ENCODE measurements around the gene COL6A3. TPM values are rescaled to one million over a fixed set of nuclear protein-coding genes. Genes with fewer than 3 reads are reported as not detected.

COL6A3 gene
- total RNA-seq, 2 experiments from 2014 or later = 0.53 to 1.5 TPM

DNA sequence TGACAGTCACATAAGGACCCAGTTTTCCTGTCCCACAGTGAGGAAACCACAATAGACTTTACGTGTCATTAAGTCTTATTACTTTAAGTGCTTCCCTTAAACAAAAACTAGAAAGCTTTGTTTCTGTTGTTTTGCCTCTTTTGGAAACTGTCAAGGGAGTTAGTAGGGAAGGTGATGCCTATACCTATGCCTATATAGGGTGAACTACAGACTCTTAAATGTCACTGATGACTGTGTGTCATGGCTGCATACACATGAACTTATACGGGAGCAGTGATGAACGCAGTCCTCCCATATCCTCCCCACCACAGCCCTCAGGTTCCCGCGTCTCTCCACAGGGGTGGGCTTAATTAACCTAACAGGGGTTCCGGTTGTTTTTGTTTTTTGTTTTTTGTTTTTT lies 97.6 kb downstream of the COL6A3 start:
- Mint-ChIP-seq H3K36me3 (no peaks in the 10 kb centered on the region), H3K27me3 (peaks cover 10% of the 10 kb centered on the region), H3K4me3 (no peak overlapping the region), H3K9me3 (ENCODE audit: low read depth) (no peaks in the 10 kb centered on the region), H3K4me1 (no peaks in the 10 kb centered on the region), H3K27ac (no peak overlapping the region)
- ATAC-seq (no peak), DNase-seq (no peak)
- CTCF ChIA-PET = no interaction called here

DNA sequence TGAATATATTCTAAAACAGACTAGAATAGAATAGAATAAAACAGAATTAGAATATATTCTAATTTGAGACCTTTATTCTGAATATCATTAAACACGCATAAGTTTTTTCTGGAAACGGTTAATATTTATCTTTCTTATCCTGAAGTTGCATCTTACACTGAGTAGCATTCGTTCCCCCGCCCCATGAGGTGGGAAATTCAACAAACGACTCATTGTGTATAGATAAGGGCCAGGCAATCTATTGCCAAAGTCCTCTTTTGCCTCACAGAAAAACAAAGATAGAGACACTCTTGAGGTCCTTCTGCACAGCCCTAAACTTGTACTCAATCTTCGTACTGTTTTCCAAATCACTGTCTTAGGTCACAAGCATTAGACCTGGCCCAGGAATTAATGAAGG lies 98.1 kb downstream of the COL6A3 start:
- Mint-ChIP-seq H3K27ac (no peak overlapping the region), H3K36me3 (no peaks in the 10 kb centered on the region), H3K27me3 (peaks cover 10% of the 10 kb centered on the region), H3K4me1 (no peaks in the 10 kb centered on the region), H3K4me3 (no peak overlapping the region), H3K9me3 (ENCODE audit: low read depth) (no peaks in the 10 kb centered on the region)
- CTCF ChIA-PET = no interaction called here
- DNase-seq (no peak), ATAC-seq (no peak)

DNA sequence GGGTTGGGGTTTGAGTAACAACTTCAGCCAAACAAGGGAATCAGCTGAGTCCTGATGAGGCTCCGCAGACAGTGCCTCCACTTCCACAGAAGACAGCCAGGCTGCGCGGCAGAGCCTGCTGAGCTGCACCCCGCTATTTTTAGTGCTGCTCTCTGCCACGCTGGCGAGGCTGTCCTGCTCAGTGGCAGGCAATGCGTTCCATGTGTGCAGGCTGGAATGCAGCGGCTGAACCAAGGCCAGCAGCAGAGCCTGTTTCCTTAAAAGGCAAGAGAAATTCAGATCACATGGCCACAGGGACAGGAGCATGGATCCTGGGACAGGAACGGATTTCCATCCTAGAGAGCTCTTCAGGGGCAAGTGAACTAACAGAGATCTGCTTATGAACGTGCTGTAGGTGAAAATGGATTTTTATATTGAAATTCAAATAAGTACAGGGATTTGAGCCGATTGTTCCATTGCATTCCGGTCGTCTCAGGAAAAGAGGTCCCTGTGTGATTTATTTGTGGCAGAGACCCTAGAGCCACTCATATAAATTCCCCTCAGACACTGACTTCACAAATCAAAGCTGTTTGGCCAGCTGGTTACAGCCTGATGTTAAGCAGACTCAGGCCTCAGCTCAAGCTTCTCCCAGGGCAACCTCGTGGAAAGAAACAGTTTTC lies 98.7 kb downstream of the COL6A3 start:
- CTCF ChIA-PET = no interaction called here
- no peak overlapping the region for H3K27ac Mint-ChIP-seq
- no peak overlapping the region for H3K4me3 Mint-ChIP-seq
- ATAC-seq = no peak
- H3K9me3 Mint-ChIP-seq (ENCODE audit: low read depth) = no peaks in the 10 kb centered on the region
- peaks cover 10% of the 10 kb centered on the region for H3K27me3 Mint-ChIP-seq
- no peak for DNase-seq
- no peaks in the 10 kb centered on the region for H3K36me3 Mint-ChIP-seq
- no peaks in the 10 kb centered on the region for H3K4me1 Mint-ChIP-seq

DNA sequence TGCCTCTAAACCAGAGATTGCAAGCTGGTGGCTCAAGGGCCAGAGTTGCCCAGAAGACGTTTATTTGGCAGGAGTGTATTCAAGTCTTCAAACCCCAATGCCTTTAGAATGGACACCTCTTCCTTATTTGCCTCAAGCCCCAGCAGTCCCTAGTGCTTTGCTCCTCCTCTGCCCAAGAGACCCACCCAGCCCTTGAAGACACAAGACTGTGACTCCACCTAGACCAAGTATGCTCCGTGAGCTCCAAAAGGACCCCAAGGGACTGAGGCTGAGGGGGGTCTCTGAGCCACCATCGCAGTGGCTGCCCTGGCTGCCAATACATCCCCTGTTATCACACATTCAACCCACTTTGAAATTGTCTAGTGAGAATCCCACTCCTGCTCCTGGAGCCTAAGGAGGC lies 99.3 kb downstream of the COL6A3 start:
- H3K4me1 Mint-ChIP-seq = no peaks in the 10 kb centered on the region
- no peak overlapping the region for H3K27ac Mint-ChIP-seq
- no peaks in the 10 kb centered on the region for H3K9me3 Mint-ChIP-seq (ENCODE audit: low read depth)
- H3K4me3 Mint-ChIP-seq = no peak overlapping the region
- CTCF ChIA-PET = no interaction called here
- H3K27me3 Mint-ChIP-seq = peaks cover 10% of the 10 kb centered on the region
- no peaks in the 10 kb centered on the region for H3K36me3 Mint-ChIP-seq
- ATAC-seq = no peak
- DNase-seq = no peak

DNA sequence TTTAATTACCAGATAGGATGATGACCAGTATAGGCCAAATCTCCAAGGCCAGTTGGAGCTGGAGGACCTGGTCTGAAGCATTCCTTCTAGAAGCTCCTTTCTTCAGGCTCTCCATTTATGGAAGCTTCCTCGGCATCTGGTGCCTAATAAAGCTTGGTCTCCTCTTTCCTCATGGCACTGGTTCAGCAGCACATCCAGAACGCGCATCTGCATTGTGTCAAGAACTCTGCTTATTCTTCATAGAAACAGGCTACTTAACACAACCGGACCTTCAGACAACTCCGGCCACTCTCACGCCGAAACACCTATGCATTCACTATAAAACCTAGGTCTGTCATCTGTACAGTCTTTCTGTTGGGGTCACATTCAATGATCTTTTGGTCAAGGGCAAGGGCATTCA lies 99.8 kb downstream of the COL6A3 start:
- CTCF ChIA-PET = no interaction called here
- Mint-ChIP-seq H3K4me3 (no peak overlapping the region), H3K36me3 (no peaks in the 10 kb centered on the region), H3K4me1 (no peaks in the 10 kb centered on the region), H3K27ac (no peak overlapping the region), H3K27me3 (peaks cover 10% of the 10 kb centered on the region), H3K9me3 (ENCODE audit: low read depth) (no peaks in the 10 kb centered on the region)
- ATAC-seq (no peak), DNase-seq (no peak)

DNA sequence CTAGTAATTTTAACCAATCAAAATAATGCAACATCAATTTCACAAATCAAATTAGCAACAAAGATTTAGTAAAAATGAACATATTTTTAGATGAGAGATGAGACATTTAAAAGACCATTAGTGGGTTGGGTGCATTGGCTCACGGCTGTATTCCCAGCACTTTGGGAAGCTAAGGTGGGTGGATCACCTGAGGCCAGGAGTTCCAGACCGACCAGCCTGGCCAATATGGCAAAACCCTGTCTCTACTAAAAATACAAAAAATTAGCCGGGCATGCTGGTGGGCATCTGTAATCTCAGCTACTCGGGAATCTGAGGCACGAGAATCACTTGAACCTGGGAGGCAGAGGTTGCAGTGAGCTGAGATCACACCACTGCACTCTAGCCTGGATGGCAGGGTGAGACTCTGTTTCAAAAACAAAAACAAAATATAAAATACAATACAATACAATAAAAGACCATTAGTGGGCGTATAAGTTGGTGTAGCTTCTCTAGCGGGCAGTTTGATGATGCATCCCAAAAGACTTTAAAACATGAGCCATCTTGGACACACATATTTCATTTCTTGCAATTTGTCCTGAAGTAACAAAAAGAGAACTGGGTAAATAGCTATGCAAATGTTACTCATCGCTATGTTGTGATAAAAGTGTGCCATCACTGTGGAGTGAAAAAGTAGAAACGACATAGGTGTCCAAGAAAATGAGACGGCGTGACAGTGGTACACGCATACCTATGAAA lies 101.8 kb downstream of the COL6A3 start:
- H3K36me3 Mint-ChIP-seq = no peaks in the 10 kb centered on the region
- no peak overlapping the region for H3K4me3 Mint-ChIP-seq
- no peak for ATAC-seq
- CTCF ChIA-PET = no interaction called here
- no peak for DNase-seq
- no peaks in the 10 kb centered on the region for H3K4me1 Mint-ChIP-seq
- H3K9me3 Mint-ChIP-seq (ENCODE audit: low read depth) = no peaks in the 10 kb centered on the region
- H3K27me3 Mint-ChIP-seq = peaks cover 11% of the 10 kb centered on the region
- H3K27ac Mint-ChIP-seq = no peak overlapping the region

DNA sequence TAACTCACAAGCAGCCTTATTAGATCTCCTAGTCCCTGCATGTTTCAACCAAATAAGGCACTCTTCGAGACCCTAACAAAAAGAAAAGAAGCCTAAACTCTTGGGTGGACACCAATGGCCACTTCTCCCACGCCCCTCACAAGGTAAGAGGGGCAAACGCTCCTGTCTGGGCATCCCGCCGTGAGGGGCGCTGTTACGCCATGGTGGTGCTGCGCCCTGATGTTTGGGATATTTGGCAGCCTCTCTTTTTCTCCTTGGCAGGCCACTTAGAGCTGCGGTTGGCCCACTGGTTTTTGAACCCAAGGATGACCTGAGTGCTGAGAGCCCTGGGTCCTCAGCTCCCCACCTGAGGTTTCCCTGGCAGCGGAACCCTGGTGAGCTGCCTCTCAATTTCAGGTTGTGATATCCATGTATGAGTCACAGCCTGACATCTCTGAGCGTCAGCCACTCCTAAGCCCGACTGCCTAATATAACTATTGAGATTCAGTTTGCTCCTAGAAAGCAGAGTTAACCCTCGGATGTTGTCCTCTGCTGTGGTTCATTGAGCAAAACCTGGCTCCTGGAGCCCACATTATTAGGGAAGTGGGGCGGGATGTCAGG lies 103.3 kb downstream of the COL6A3 start:
- Mint-ChIP-seq H3K9me3 (ENCODE audit: low read depth) (no peaks in the 10 kb centered on the region), H3K4me1 (no peaks in the 10 kb centered on the region), H3K4me3 (no peak overlapping the region), H3K27me3 (peaks cover 9% of the 10 kb centered on the region), H3K27ac (no peak overlapping the region), H3K36me3 (no peaks in the 10 kb centered on the region)
- CTCF ChIA-PET = no interaction called here
- ATAC-seq (no peak), DNase-seq (no peak)

DNA sequence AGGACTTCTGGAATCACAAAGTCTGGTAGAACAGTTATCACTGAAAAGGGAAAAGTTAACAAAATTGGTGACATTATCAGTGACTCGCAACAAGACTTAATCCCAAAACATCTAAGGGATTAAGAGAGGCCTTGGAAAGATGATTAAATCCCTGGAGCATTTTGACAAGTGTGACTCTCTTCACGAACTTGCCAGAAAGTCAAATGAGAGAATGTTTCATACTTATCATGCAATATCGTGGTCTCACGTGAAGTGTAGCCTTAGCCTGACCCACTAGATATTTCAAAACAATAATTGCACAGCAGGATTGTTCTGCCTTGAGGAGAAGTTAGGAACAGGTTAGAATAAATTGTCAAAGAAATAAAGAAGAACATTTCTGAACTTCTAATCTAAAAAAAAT lies 104.5 kb downstream of the COL6A3 start:
- H3K27ac Mint-ChIP-seq = no peak overlapping the region
- CTCF ChIA-PET = no interaction called here
- no peak for DNase-seq
- no peak overlapping the region for H3K4me3 Mint-ChIP-seq
- peaks cover 9% of the 10 kb centered on the region for H3K27me3 Mint-ChIP-seq
- H3K36me3 Mint-ChIP-seq = no peaks in the 10 kb centered on the region
- H3K9me3 Mint-ChIP-seq (ENCODE audit: low read depth) = peaks cover under 1% of the 10 kb centered on the region
- no peak for ATAC-seq
- H3K4me1 Mint-ChIP-seq = no peaks in the 10 kb centered on the region

DNA sequence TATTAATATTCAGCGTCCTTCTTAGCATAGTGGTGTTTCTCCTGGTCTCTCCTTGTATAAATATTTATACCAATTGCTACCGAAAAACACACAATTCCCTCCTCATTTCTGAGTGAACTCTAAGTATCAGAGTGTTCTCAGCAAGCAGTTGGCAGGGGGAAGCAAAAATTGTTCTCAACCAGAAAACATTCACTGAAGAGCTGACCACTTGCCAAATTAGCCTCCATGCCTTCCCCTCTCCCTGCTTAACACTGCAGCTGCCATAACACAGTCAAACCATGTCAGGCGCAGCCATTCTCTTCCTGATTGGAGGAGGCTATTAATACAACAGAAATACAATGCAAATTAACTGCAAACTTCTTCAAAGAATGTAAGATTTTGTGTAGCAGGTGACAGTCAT lies 105.0 kb downstream of the COL6A3 start:
- DNase-seq (no peak), ATAC-seq (no peak)
- Mint-ChIP-seq H3K9me3 (ENCODE audit: low read depth) (peaks cover 3% of the 10 kb centered on the region), H3K4me3 (no peak overlapping the region), H3K27ac (no peak overlapping the region), H3K27me3 (peaks cover 9% of the 10 kb centered on the region), H3K4me1 (no peaks in the 10 kb centered on the region), H3K36me3 (no peaks in the 10 kb centered on the region)
- CTCF ChIA-PET = no interaction called here

DNA sequence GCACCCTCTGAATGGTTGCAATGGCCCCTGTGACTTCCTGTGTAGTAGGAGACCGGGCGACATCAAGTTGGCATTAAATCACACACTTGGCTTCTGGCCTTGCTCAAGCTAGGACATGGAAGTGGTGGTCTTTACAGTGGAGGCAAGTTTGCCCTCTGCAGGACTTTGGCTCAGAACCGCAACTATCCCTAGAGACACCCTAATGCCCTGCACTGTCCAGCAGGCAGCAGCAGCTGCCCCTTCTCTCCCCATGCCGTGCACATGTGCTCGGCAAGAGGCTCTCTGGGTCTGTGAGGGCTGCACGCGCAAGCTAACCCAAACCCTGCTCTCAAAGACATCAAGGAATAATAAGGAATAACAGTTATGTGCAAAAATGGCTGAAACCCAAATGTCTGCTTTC lies 106.5 kb downstream of the COL6A3 start:
- Mint-ChIP-seq H3K4me1 (no peaks in the 10 kb centered on the region), H3K4me3 (no peak overlapping the region), H3K9me3 (ENCODE audit: low read depth) (peaks cover 7% of the 10 kb centered on the region), H3K36me3 (no peaks in the 10 kb centered on the region), H3K27ac (no peak overlapping the region), H3K27me3 (peaks cover 9% of the 10 kb centered on the region)
- DNase-seq (no peak), ATAC-seq (no peak)
- CTCF ChIA-PET = no interaction called here

DNA sequence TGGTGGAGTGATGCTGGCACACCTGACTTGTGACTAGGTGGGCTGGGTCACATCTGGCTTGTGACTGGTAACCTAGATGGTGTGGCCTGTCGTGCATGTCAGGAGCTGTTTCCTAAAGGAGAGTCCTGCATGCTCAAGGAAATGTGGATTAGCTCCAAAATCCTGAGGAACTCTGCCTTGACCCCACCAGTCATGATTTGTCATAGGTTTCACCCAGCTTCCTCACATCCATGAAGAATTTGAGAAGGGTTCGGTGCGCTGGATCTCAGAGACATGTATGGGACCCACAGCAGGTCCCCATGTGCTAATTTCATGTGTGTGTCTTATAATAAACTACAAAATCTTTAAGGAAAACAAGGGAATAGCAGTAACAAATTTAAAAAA lies 107.2 kb downstream of the COL6A3 start:
- Mint-ChIP-seq H3K36me3 (no peaks in the 10 kb centered on the region), H3K4me1 (no peaks in the 10 kb centered on the region), H3K4me3 (no peak overlapping the region), H3K27ac (no peak overlapping the region), H3K9me3 (ENCODE audit: low read depth) (peaks cover 9% of the 10 kb centered on the region), H3K27me3 (peaks cover 9% of the 10 kb centered on the region)
- no peak for ATAC-seq
- no peak for DNase-seq
- CTCF ChIA-PET = no interaction called here

DNA sequence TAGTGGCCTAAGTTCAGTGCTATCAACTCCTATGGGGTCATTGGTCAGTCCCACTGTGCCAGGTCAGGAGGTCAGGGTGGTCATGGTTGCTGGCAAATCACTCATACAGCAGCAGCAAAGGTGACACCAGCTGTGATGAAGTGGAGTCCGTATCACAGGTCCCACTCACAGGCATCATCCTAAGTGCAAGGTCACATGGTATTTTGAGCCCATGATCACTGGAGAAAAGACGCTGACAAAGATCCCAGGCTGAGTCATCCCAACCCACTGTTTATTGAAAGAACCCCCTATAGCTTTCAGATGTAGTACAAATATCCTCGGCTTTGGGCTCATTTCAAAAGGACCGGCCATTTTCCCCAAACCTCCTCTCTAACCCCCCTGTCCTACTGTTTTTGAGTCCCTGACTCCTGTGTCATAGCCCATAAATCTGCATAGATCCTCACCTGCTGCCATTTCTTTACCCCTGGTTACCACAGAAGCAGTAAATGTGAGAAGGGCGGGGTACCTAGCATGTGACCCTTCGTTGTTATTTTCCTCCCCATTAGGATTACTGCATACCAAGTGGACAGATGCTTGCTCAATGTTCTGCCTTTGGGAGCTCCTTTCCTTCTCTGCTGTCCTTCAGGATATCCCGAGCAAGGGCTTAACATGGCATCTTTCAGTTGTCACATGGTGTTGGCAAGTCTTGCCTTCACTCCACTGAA lies 107.7 kb downstream of the COL6A3 start:
- CTCF ChIA-PET = no interaction called here
- Mint-ChIP-seq H3K27me3 (peaks cover 9% of the 10 kb centered on the region), H3K9me3 (ENCODE audit: low read depth) (peaks cover 9% of the 10 kb centered on the region), H3K4me3 (no peak overlapping the region), H3K36me3 (no peaks in the 10 kb centered on the region), H3K27ac (no peak overlapping the region), H3K4me1 (no peaks in the 10 kb centered on the region)
- DNase-seq (no peak), ATAC-seq (no peak)

DNA sequence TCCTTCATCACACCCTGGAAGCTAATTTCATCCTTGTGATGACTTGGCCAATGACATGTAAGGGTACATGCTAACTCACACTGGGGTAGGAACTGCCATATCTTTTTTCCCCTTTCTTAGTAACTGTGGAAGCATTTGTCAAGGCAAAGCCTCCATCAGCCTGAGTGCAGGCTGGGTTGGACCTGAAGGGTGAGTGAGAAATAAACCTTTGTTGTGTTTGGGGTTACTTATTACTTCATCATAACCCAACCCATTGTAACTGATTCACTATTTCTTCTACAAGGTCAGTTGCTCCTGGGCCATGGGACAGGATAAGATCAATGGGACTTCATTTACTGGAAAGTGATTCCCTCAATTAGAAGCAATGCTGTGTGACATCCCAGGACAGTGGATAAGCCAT lies 108.4 kb downstream of the COL6A3 start:
- peaks cover 9% of the 10 kb centered on the region for H3K27me3 Mint-ChIP-seq
- peaks cover 9% of the 10 kb centered on the region for H3K9me3 Mint-ChIP-seq (ENCODE audit: low read depth)

More for the DNA sequence above, 108.4 kb downstream of the COL6A3 start:
- DNase-seq (no peak), ATAC-seq (no peak)
- H3K36me3 Mint-ChIP-seq = no peaks in the 10 kb centered on the region
- no peak overlapping the region for H3K4me3 Mint-ChIP-seq
- no peaks in the 10 kb centered on the region for H3K4me1 Mint-ChIP-seq
- CTCF ChIA-PET = no interaction called here
- no peak overlapping the region for H3K27ac Mint-ChIP-seq
